ENCODE results near the gene SERPINB6. TPM values are rescaled to one million over a fixed set of nuclear protein-coding genes. Genes with fewer than 3 reads are reported as not detected.
"Not testable (repeated sequence)": the region's sequence is repeated elsewhere in the genome, so short reads cannot be mapped to it uniquely, and the experiment has no call there.

SERPINB6 gene
- total RNA-seq, 1 donor from 2014 or later, result 101 TPM

- Histone ChIP-seq H3K27me3 (ENCODE audit: control insufficient read depth, insufficient read depth, low read length) (no peaks in the 10 kb centered on the region), H3K4me3 (ENCODE audit: low read depth, low read length) (no peak overlapping the region), H3K36me3 (ENCODE audit: control insufficient read depth, insufficient read depth, low read length) (no peaks in the 10 kb centered on the region)
- peak; percentile 43 for TF ChIP-seq CTCF (IDR thresholded peaks at IDR 0.05; ENCODE audit: insufficient read depth, low read length, poor library complexity, severe bottlenecking)
- DNase-seq (ENCODE audit: low read depth), result no peak
Measured at GRCh38 chr6:3001773-3002293, 30.5 kb upstream of the SERPINB6 start.

GRCh38 chr6:3001146-3001772, 29.9 kb upstream of the SERPINB6 start:
- Histone ChIP-seq H3K36me3 (ENCODE audit: control insufficient read depth, insufficient read depth, low read length) (no peaks in the 10 kb centered on the region), H3K27me3 (ENCODE audit: control insufficient read depth, insufficient read depth, low read length) (no peaks in the 10 kb centered on the region), H3K4me3 (ENCODE audit: low read depth, low read length) (no peak overlapping the region)
- no peak for TF ChIP-seq CTCF (IDR thresholded peaks at IDR 0.05; ENCODE audit: insufficient read depth, low read length, poor library complexity, severe bottlenecking)
- no peak for DNase-seq (ENCODE audit: low read depth)

- TF ChIP-seq CTCF (IDR thresholded peaks at IDR 0.05; ENCODE audit: insufficient read depth, low read length, poor library complexity, severe bottlenecking), result peak; percentile 2
- peak within 1 kb of the TSS; percentile 76 for H3K4me3 ChIP-seq (ENCODE audit: low read depth, low read length)
- H3K36me3 ChIP-seq (ENCODE audit: control insufficient read depth, insufficient read depth, low read length), result no peaks in the 10 kb centered on the region
- H3K27me3 ChIP-seq (ENCODE audit: control insufficient read depth, insufficient read depth, low read length), result no peaks in the 10 kb centered on the region
- no peak for DNase-seq (ENCODE audit: low read depth)
Measured at GRCh38 chr6:2999618-3000557, 28.5 kb upstream of the SERPINB6 start, which contains the start of gene NQO2. Gene NQO2, plus strand, starts transcription at chr6:2999894. Its CDS starts 6,659 bp downstream, at chr6:3006553.

GRCh38 chr6:2998998-2999617, 27.7 kb upstream of the SERPINB6 start:
- Histone ChIP-seq H3K4me3 (ENCODE audit: low read depth, low read length) (peak overlapping the region; percentile 44), H3K27me3 (ENCODE audit: control insufficient read depth, insufficient read depth, low read length) (no peaks in the 10 kb centered on the region), H3K36me3 (ENCODE audit: control insufficient read depth, insufficient read depth, low read length) (no peaks in the 10 kb centered on the region)
- TF ChIP-seq CTCF (IDR thresholded peaks at IDR 0.05; ENCODE audit: insufficient read depth, low read length, poor library complexity, severe bottlenecking), result no peak
- DNase-seq (ENCODE audit: low read depth), result no peak

GRCh38 chr6:2998249-2998997, 27.1 kb upstream of the SERPINB6 start:
- not testable (repeated sequence) for DNase-seq (ENCODE audit: low read depth); H3K27me3 ChIP-seq (ENCODE audit: control insufficient read depth, insufficient read depth, low read length); H3K36me3 ChIP-seq (ENCODE audit: control insufficient read depth, insufficient read depth, low read length)
- H3K4me3 ChIP-seq (ENCODE audit: low read depth, low read length), result peak overlapping the region; percentile 44
- TF ChIP-seq CTCF (IDR thresholded peaks at IDR 0.05; ENCODE audit: insufficient read depth, low read length, poor library complexity, severe bottlenecking), result peak; percentile 38
